NCI-H187 treated with DMSO at 0.1 percent for 48 hours (cell line): ENCODE measurements around the gene RALGAPA1.
"Not testable (repeated sequence)": the region's sequence is repeated elsewhere in the genome, so short reads cannot be mapped to it uniquely, and the experiment has no call there.

Experiments used
- DNase-seq: peaks from one replicate; lab custom pipeline; 2025; lab: John Stamatoyannopoulos, UW

Gene RALGAPA1

DNA sequence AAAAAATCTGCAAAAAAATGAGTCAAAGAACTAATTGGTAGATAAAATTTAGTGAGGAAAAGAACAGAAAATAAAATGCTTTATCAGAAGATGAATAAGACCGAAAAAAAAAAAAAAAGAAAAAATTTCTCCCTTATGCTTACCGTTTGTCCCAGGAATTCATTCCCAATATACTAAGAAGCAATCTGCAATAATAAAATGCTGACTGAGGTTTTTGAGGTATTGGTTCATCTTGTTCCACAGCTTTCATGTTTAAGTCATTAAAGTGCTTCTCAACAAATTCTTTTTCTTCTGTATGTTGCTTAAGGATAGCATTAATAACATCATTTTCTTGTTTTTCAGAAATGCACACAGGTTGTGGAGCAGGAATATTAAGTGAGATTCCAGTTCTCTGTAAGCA lies 182.1 kb downstream of the RALGAPA1 start:
- not testable (repeated sequence) for DNase-seq

DNA sequence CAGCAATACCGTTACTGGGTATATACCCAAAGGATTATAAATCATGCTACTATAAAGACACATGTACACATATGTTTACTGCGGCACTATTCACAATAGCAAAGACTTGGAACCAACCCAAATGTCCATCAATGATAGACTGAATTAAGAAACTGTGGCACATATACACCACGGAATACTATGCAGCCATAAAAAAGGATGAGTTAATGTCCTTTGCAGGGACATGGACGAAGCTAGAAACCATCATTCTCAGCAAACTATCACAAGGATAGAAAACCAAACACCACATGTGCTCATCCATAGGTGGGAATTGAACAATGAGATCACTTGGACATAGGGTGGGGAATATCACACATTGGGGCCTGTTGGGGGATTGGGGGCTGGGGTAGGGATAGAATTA lies 187.1 kb downstream of the RALGAPA1 start:
- DNase-seq, result not testable (repeated sequence)

- DNase-seq, result not testable (repeated sequence)
These were observed 189.1 kb downstream of the RALGAPA1 start for GRCh38 chr14:35619998-35620397.

GRCh38 chr14:35619461-35619860 lies 189.6 kb downstream of the RALGAPA1 start:
- not testable (repeated sequence) for DNase-seq

DNA sequence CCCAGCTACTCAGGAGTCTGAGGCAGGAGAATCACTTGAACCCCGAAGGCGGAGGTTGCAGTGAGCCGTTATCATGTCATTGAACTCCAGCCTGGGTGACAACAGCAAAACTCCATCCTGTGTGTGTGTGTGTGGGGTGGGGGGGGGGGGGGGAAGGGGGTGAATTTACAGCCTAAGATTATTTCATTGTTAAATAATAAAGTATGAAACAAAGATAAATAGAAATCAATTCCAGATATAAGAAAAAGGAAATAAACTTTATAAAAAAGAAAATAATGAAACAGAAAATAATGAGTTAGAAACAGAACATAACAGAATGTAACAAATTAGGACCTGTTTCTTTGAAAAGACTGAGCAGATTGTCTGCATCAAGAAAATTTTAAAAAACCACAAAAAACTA lies 191.6 kb downstream of the RALGAPA1 start:
- no peak for DNase-seq

DNA sequence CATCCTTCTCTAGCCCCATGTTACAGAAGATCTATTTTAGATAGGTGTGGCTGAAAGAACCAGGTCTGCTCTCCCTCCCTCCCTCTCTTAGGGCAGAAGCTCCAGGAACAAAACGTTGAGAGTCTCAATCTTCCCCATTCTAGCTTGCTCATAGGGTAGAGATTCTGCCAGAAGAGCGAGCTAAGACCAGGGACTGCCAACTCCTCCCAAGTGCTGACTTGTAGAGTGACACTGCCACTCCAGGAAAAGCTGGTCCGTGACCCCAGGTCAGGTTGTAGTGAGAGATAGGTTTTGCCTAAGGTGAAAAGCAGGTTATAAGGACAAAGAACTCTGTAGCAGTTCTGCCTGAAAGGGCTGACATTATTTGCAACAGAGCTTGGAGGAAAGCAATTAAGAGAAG lies 201.7 kb downstream of the RALGAPA1 start:
- no peak for DNase-seq

DNA sequence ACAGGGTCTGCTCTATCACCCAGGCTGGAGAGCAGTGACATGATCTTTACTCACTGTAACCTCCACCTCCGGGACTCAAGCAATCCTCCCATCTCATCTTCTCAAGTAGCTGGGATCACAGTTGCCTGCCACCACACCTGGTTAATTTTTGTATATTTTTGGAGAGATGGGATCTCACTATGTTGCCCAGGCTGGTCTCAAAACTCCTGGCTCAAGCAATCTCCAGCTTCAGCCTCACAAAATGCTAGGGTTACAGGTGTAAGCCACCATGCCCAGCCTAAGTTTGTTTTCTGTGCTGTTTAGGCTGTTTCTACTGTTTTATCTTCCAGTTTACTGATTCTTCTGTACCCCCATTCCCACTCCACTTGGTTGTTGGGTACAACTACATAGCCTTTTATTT lies 208.8 kb downstream of the RALGAPA1 start:
- no peak for DNase-seq

GRCh38 chr14:35594616-35595015 lies 214.5 kb downstream of the RALGAPA1 start:
- no peak for DNase-seq

DNA sequence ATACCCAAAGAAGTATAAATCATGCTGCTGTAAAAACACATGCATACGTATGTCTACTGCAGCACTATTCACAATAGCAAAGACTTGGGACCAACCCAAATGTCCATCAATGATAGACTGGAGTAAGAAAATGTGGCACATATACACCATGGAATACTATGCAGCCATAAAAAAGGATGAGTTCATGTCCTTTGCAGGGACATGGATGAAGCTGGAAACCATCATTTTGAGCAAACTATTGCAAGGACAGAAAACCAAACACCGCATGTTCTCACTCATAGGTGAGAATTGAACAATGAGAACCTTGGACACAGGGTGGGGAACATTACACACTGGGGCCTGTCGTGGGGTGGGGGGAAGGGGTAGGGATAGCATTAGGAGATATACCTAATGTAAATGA lies 221.7 kb downstream of the RALGAPA1 start:
- not testable (repeated sequence) for DNase-seq

GRCh38 chr14:35578639-35579038 lies 230.5 kb downstream of the RALGAPA1 start:
- DNase-seq, result no peak

DNA sequence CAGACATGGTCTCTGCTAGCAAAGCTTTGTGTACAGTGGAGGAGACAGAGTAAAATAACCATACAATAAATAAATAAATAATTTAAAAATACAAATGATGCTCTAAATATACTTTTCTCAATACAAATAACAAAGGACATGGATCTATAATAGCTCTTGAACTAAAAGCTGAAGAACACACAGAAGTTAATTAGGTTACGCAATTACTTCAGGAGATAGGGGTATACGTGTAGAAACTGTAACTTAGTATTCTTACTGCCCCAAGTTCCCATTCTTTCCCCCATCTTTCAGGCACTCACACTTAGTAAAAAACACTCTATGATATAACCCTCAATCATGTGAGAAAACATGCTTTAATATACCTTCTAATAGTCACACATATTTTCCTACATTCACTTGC lies 231.0 kb downstream of the RALGAPA1 start:
- no peak for DNase-seq

GRCh38 chr14:35576856-35577255 lies 232.2 kb downstream of the RALGAPA1 start:
- DNase-seq, result no peak

GRCh38 chr14:35576260-35576659 lies 232.8 kb downstream of the RALGAPA1 start:
- DNase-seq, result no peak

DNA sequence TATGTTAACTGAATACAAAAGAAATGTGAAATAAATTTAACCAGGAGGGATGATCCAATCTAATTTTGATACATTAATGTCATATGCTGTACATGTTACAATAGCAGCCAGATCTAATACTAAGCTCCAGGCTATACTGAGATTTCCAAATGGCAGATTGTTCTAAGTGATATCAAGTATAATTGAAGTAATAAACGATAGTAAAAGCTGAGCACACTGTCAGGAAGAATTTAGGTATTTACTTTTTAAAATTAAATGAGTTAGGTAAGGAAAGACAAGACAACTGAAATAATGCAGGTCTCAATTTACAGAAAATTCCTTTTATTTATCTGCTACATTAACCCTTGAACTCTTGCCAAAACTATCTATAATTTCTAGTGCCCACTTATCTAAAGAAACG lies 235.2 kb downstream of the RALGAPA1 start:
- DNase-seq, result no peak

GRCh38 chr14:35571598-35571997 lies 237.5 kb downstream of the RALGAPA1 start:
- DNase-seq, result no peak

DNA sequence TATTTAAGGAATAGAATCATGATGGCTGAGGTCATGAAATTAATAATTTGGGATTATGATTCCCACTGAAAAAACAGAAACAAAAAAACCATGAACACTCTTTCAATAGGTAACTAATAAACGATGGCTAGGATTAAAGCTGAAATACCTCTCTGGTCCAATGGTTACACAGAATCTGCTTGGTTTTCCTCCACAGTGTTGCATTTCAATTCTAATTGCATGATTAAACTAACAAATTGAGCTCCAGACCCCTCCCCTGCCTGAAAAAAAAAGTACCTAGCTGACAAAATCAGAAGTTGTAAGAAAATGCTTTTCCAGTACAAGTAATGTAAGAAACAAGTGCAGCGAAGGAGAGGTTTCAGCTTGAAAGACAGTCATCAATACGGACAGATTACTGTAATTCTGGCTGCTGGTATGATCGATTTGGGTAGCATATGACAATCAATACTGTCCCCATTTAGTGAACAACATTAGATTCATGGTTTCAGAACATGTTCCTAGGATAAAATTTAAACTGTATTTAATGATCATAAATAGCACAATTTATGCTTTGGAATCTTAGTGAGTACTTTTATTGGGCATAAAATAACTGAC lies 243.1 kb downstream of the RALGAPA1 start:
- no peak for DNase-seq

DNA sequence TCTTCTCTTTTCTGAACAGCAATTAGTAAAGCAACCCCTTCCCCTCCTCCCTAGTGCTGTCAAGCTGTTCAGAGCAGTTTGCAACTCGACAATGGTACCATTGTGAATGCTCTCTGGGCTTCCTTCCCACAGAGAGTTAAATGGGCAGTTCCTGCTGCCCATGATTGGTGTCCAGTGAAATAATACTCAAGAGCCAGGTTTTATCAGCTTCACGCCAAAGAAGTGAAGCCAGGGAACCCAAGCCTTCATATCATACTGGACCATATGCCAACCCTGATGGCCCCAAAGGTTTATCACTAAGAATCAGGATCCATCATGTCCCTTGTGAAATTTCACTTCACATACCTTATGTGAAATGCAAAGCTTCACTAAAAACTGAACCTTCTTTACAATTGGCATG lies 250.4 kb downstream of the RALGAPA1 start:
- DNase-seq, result no peak

DNA sequence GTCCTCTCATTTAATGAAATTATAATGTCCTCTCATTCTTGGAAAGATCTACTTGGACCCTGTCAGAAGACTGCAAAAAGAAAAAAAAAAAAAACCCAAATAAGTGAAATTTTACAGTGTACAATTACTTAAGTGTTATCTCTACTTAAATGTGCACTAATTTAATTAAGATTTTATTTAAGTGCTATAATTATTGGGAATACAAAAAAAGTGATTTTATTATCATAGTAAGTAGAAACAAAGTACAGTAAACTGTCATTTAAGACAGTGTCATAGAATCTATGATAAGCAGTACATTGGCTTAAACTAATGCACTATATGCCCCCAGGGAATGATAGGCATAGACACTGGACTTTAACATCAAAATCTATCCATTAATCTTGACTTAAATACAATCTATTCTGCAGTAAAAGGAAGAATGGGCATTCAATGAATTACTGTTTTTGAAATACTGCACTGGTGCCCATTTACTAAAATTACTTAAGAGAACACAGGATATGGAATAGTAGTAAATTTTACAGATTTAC lies 251.8 kb downstream of the RALGAPA1 start:
- DNase-seq, result no peak

DNA sequence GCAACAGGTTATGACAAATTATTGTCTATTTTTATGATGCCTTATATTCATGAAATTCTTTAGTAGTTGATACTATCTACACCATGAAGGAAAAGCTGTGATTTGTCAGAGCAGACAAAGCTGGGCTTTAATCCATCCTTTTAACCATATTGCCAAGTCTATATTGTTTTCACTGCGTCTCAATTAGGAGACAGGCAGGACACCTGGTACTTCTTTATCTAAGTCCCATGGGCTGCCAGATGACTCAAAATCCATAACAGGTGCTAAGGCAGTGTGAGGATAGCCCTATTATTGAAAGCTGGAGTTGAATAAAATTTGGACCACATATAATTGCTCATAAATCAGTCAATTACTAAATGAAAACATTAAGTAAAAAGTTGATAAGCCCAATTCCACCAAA lies 252.5 kb downstream of the RALGAPA1 start:
- no peak for DNase-seq

DNA sequence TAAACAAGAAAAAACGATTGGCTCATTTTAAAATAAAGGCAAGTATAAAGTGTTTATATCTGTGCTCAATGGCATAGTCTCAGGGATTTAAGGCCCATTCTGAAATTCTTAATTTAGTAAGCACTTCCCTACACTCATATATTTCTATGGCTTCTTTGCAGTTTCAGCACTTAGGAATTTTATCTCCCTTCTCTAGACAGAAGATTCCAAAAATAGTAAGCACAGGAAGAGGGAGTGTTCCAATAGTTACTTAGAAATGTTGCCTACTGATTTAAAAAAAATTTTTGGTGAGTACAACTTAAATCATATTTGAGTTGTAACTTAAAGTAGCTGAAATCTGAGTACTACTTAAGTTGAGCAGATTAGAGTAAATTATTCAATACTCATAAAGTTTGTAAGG lies 255.3 kb downstream of the RALGAPA1 start:
- no peak for DNase-seq

- DNase-seq, result no peak
These were observed 258.0 kb downstream of the RALGAPA1 start for GRCh38 chr14:35551081-35551480.

DNA sequence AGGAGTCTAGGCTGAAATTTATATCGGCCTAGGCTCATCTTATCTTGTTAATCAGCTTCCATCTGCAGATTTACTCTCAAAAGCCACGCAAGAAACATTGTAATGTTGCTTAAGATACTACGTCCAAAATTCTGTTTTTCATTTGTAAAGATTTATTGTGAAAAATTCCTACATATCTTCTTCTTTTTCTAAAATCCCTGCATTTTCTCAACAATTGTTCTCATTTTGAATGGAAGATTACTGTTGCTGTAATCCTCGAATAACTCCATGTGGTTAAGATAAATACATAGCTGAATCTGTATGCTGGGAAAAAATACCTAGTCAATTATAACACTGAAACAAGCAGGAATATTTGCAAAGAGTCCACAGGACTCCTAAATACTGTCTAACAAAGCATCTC lies 259.5 kb downstream of the RALGAPA1 start:
- no peak for DNase-seq

- no peak for DNase-seq
These were observed 266.1 kb downstream of the RALGAPA1 start for GRCh38 chr14:35543006-35543405.

DNA sequence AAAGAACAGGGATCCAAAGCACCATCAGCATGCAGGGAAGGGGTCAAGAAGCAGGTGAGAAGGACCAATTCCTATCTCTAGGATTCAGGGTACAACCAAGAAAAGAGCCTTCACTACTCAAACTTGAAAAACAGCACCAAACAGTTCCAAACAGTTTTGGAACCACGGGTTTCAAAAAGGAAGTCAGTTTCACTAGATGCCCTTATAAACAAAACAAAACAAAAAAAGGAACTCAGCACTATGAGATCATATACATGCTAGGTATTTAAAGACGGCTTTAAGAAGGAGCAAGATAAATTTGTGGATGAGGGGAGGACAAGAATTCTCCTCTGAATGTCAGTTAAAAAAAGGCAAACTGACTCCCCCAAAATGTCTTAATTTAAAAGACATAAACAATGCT lies 269.1 kb downstream of the RALGAPA1 start:
- no peak for DNase-seq
